Measurements from ENCODE around the gene SSR2.

GRCh38 chr1:156063997-156064285, 43.2 kb upstream of the SSR2 start:
- TF ChIP-seq, protein P1, sequence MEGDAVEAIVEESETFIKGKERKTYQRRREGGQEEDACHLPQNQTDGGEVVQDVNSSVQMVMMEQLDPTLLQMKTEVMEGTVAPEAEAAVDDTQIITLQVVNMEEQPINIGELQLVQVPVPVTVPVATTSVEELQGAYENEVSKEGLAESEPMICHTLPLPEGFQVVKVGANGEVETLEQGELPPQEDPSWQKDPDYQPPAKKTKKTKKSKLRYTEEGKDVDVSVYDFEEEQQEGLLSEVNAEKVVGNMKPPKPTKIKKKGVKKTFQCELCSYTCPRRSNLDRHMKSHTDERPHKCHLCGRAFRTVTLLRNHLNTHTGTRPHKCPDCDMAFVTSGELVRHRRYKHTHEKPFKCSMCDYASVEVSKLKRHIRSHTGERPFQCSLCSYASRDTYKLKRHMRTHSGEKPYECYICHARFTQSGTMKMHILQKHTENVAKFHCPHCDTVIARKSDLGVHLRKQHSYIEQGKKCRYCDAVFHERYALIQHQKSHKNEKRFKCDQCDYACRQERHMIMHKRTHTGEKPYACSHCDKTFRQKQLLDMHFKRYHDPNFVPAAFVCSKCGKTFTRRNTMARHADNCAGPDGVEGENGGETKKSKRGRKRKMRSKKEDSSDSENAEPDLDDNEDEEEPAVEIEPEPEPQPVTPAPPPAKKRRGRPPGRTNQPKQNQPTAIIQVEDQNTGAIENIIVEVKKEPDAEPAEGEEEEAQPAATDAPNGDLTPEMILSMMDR (optimal IDR thresholded peaks at IDR 0.05 in 1 of 3, IDR thresholded peaks at IDR 0.05 in 1 of 3, conservative IDR thresholded peaks at IDR 0.05 in 1 of 3; ENCODE audit: extremely low read depth in 1 of 3, insufficient read depth in 2 of 3, low read length in 3 of 3), result no peak
- no peak for TF ChIP-seq EZH2 (IDR thresholded peaks at IDR 0.05; ENCODE audit: low read length)
